Neutrophil (primary cell): ENCODE measurements around the gene CSTPP1.
"Not testable (repeated sequence)": the region's sequence is repeated elsewhere in the genome, so short reads cannot be mapped to it uniquely, and the experiment has no call there.

Experiments used
- H3K27ac ChIP-seq: fragments of 200-600 bp; sonication (generic); 2 replicates; pipeline ENCODE4 v1.5.1; 2016; ENCODE audit warnings: mild to moderate bottlenecking, moderate library complexity
- H3K27me3 ChIP-seq: fragments of 200-600 bp; sonication (generic); 2 replicates; pipeline ENCODE4 v1.6.0; 2016; ENCODE audit warnings: mild to moderate bottlenecking
- H3K36me3 ChIP-seq: fragments of 200-600 bp; sonication (generic); 2 replicates; pipeline ENCODE4 v1.5.1; 2017
- H3K4me1 ChIP-seq, 2 experiments: fragments of 200-600 bp in 1 of 2; sonication (generic) in 1 of 2; 1 replicate in 1 of 2; 2 replicates in 1 of 2; pipeline versions ENCODE4 v1.5.1 to v1.6.1; 2013 to 2016; ENCODE audit warnings: low read depth in 1 of 2, low read length in 1 of 2, mild to moderate bottlenecking in 1 of 2, moderate library complexity in 1 of 2; ENCODE audit not compliant: control insufficient read depth in 1 of 2, insufficient read depth in 1 of 2
- H3K4me3 ChIP-seq, 2 experiments: fragments of 200-600 bp in 1 of 2; sonication (generic) in 1 of 2; 1 replicate in 1 of 2; 2 replicates in 1 of 2; pipeline ENCODE4 v1.5.1; 2013 to 2016; ENCODE audit warnings: low read depth in 1 of 2, low read length in 1 of 2, mild to moderate bottlenecking in 1 of 2, moderate library complexity in 1 of 2
- H3K9me3 ChIP-seq: fragments of 200-600 bp; sonication (generic); 2 replicates; pipeline ENCODE4 v1.5.1; 2016
- CTCF ChIP-seq: fragments of 200-600 bp; sonication (generic); IDR thresholded peaks from 2 replicates; pipeline ENCODE4 v1.5.1; 2016; ENCODE audit warnings: antibody characterized with exemption

Gene CSTPP1

GRCh38 chr11:47108214-47108613, 171.7 kb downstream of the CSTPP1 start:
- Histone ChIP-seq H3K4me1 (no peaks in the 10 kb centered on the region), H3K36me3 (no peaks in the 10 kb centered on the region), H3K9me3 (no peaks in the 10 kb centered on the region), H3K27ac (no peak overlapping the region), H3K27me3 (no peaks in the 10 kb centered on the region), H3K4me3 (no peak overlapping the region)
- no peak for TF ChIP-seq CTCF

- no peak for TF ChIP-seq CTCF
These were observed 172.6 kb downstream of the CSTPP1 start for GRCh38 chr11:47109051-47109726.

GRCh38 chr11:47109727-47110246, 173.2 kb downstream of the CSTPP1 start:
- Histone ChIP-seq H3K4me3 (no peak overlapping the region), H3K27me3 (no peaks in the 10 kb centered on the region), H3K27ac (no peak overlapping the region), H3K9me3 (no peaks in the 10 kb centered on the region), H3K36me3 (no peaks in the 10 kb centered on the region), H3K4me1 (no peaks in the 10 kb centered on the region)
- no peak for TF ChIP-seq CTCF

More at GRCh38 chr11:47109051-47109726, 172.6 kb downstream of the CSTPP1 start:
- no peaks in the 10 kb centered on the region for H3K27me3 ChIP-seq
- no peaks in the 10 kb centered on the region for H3K36me3 ChIP-seq
- H3K4me1 ChIP-seq: no peaks in the 10 kb centered on the region
- H3K4me3 ChIP-seq: no peak overlapping the region
- no peak overlapping the region for H3K27ac ChIP-seq
- no peaks in the 10 kb centered on the region for H3K9me3 ChIP-seq

GRCh38 chr11:47111318-47111804, 174.8 kb downstream of the CSTPP1 start:
- H3K4me1 ChIP-seq: no peaks in the 10 kb centered on the region
- H3K27me3 ChIP-seq: no peaks in the 10 kb centered on the region
- H3K27ac ChIP-seq: no peak overlapping the region
- no peaks in the 10 kb centered on the region for H3K9me3 ChIP-seq
- no peak overlapping the region for H3K4me3 ChIP-seq
- H3K36me3 ChIP-seq: no peaks in the 10 kb centered on the region
- no peak for TF ChIP-seq CTCF

GRCh38 chr11:47112941-47113340, 176.4 kb downstream of the CSTPP1 start:
- not testable (repeated sequence) for H3K9me3 ChIP-seq, H3K27me3 ChIP-seq, H3K4me1 ChIP-seq, H3K4me3 ChIP-seq, H3K36me3 ChIP-seq, H3K27ac ChIP-seq

GRCh38 chr11:47118958-47119688, 182.6 kb downstream of the CSTPP1 start:
- not testable (repeated sequence) for H3K27ac ChIP-seq, H3K4me3 ChIP-seq, H3K9me3 ChIP-seq, H3K4me1 ChIP-seq, H3K36me3 ChIP-seq, H3K27me3 ChIP-seq
